Subcutaneous abdominal adipose tissue (tissue), 5 donors: ENCODE measurements around the gene SPDYE2.
"Not testable (repeated sequence)": the region's sequence is repeated elsewhere in the genome, so short reads cannot be mapped to it uniquely, and the experiment has no call there.

Source experiments
- H3K27ac ChIP-seq: one replicate; pipeline ENCODE4 v1.7.0; 2013; ENCODE audit warnings: low read depth, mild to moderate bottlenecking, inconsistent platforms, low read length, moderate library complexity
- H3K27me3 ChIP-seq, 5 donors: one replicate each; pipeline ENCODE4 v1.7.0; 2013; ENCODE audit warnings: low read length in 5 of 5, inconsistent platforms in 1 of 5; ENCODE audit not compliant: control insufficient read depth in 5 of 5, insufficient read depth in 4 of 5
- H3K36me3 ChIP-seq, 5 donors: one replicate each; pipeline ENCODE4 v1.7.0; 2013; ENCODE audit warnings: low read length in 5 of 5; ENCODE audit not compliant: control insufficient read depth in 5 of 5, insufficient read depth in 5 of 5
- H3K4me1 ChIP-seq, 5 donors: one replicate each; pipeline ENCODE4 v1.7.0; 2013; ENCODE audit warnings: low read length in 5 of 5, mild to moderate bottlenecking in 3 of 5, moderate library complexity in 1 of 5; ENCODE audit not compliant: control insufficient read depth in 5 of 5, insufficient read depth in 5 of 5
- H3K4me3 ChIP-seq, 5 donors: one replicate each; pipeline ENCODE4 v1.7.0; 2013; ENCODE audit warnings: low read length in 5 of 5, low read depth in 1 of 5
- H3K9ac ChIP-seq, 5 donors: one replicate each; pipeline ENCODE4 v1.7.0; 2013; ENCODE audit warnings: low read length in 5 of 5, mild to moderate bottlenecking in 4 of 5, moderate library complexity in 3 of 5
- H3K9me3 ChIP-seq, 5 donors: one replicate each; pipeline ENCODE4 v1.7.0; 2013; ENCODE audit warnings: low read length in 5 of 5; ENCODE audit not compliant: control insufficient read depth in 5 of 5
- donor health status: healthy.
- donor health status: healthy.
- donor health status: healthy.
- donor health status: healthy.
- donor health status: healthy.

Gene SPDYE2

GRCh38 chr7:102516951-102517350, 34.1 kb upstream of the SPDYE2 start:
- H3K36me3 ChIP-seq, H3K9me3 ChIP-seq, H3K27me3 ChIP-seq, H3K27ac ChIP-seq, H3K4me1 ChIP-seq, H3K4me3 ChIP-seq, H3K9ac ChIP-seq: not testable (repeated sequence)

DNA sequence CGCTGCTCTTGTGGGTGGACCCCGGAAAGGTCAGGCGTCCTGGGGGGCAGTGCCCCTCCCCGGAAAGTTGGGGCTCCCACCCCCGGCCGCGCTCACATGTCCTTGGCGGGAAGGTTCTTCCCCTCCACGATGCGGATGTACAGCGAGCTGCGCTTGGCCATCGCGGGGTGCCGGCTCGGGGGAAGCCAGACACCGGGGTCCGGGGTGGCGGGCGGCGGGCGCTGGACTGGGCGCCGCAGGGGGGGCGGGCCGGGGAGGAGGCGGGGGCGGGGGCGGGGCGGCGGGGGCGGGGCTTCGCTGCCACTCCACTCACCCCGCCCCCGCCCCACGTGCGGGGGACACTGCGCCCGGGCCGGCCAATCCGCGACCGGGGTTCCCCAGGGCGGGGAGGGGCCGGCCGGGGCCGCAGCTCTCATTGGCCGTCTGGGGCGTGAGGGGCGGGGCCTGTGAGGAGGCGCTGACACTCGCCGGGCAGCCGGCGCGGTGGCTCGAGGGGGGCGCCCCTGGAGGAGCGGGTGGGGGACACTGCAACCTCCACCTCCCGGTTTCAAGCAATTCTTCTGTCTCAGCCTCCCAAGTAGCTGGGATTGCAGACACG, 33.4 kb upstream of the SPDYE2 start, which contains the start of gene RASA4B:
TSS of gene RASA4B (minus strand) at position 228 of the 598 bp plus-strand sequence. CDS start at position 161, 67 bp downstream.
- not testable (repeated sequence) for H3K36me3 ChIP-seq, H3K4me3 ChIP-seq, H3K4me1 ChIP-seq, H3K9ac ChIP-seq, H3K9me3 ChIP-seq, H3K27me3 ChIP-seq, H3K27ac ChIP-seq

DNA sequence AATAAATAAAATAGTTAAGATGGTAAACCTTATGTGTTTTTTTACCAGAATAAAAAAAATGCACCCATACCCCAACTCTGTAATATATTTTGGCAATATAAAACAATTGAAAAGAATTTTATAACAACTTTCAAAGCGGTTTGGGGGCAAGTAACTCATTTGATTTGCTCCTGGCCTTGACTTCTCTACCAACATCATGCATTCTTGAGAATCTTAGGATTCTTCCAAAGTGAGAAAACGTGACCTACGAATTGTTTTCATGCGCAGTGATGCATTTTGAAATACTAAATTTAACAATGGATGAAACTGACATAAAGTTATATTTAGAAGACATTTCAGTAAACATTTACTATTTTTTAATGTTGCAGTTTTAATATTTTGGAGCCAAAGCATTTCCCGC, 30.2 kb upstream of the SPDYE2 start:
- not testable (repeated sequence) for H3K27ac ChIP-seq, H3K9me3 ChIP-seq, H3K4me3 ChIP-seq, H3K9ac ChIP-seq, H3K27me3 ChIP-seq, H3K4me1 ChIP-seq, H3K36me3 ChIP-seq

- not testable (repeated sequence) for H3K27me3 ChIP-seq, H3K9ac ChIP-seq, H3K27ac ChIP-seq, H3K4me3 ChIP-seq, H3K4me1 ChIP-seq, H3K36me3 ChIP-seq, H3K9me3 ChIP-seq
Observed at GRCh38 chr7:102524803-102525202, 26.2 kb upstream of the SPDYE2 start.

DNA sequence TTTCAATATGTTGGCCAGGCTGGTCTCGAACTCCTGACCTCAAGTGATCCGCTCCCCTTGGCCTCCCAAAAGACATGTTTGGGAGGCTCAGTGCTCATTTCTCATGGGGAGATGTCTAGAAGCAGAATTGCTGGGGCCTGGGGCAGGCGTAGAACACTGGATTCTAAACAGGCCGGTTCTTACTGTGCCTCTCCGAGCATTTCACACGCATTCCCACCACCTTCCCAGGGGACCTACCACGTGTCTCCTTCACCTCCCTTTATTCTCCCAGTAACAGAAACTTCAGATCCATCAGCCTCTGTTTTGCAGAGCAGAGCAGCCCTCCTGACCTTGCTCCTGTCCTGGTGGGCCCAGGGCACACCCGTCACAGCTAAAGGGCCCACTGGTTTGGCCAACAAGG, 23.8 kb upstream of the SPDYE2 start:
- H3K27ac ChIP-seq, H3K4me3 ChIP-seq, H3K4me1 ChIP-seq, H3K9ac ChIP-seq, H3K27me3 ChIP-seq, H3K9me3 ChIP-seq, H3K36me3 ChIP-seq: not testable (repeated sequence)

- not testable (repeated sequence) for H3K27me3 ChIP-seq, H3K4me3 ChIP-seq, H3K27ac ChIP-seq, H3K9me3 ChIP-seq, H3K9ac ChIP-seq, H3K4me1 ChIP-seq, H3K36me3 ChIP-seq
Observed at GRCh38 chr7:102527822-102528793, 22.9 kb upstream of the SPDYE2 start.

DNA sequence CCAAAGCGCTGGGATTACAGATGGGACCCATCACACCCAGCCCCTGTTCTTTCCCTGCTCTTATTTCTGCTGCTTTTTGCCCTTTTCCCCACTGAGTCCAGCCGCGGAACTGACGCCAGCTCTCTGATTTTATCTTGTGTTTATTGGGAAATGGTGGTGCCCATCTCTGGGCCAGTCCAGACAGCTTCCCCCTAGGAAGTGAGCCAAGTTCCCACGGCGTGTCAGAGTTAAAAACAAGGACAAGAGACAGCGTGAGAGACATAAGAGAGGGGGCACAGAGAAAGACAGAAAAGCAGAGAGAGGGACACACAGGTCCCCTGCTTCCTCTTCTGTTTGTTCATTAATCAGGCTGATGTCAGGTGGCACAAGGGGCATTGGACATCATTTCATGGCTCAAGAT, 19.4 kb upstream of the SPDYE2 start:
- not testable (repeated sequence) for H3K36me3 ChIP-seq, H3K27me3 ChIP-seq, H3K9ac ChIP-seq, H3K9me3 ChIP-seq, H3K4me1 ChIP-seq, H3K27ac ChIP-seq, H3K4me3 ChIP-seq

- H3K27ac ChIP-seq, H3K9me3 ChIP-seq, H3K4me1 ChIP-seq, H3K9ac ChIP-seq, H3K27me3 ChIP-seq, H3K36me3 ChIP-seq, H3K4me3 ChIP-seq: not testable (repeated sequence)
Observed at GRCh38 chr7:102532127-102532526, 18.9 kb upstream of the SPDYE2 start.

DNA sequence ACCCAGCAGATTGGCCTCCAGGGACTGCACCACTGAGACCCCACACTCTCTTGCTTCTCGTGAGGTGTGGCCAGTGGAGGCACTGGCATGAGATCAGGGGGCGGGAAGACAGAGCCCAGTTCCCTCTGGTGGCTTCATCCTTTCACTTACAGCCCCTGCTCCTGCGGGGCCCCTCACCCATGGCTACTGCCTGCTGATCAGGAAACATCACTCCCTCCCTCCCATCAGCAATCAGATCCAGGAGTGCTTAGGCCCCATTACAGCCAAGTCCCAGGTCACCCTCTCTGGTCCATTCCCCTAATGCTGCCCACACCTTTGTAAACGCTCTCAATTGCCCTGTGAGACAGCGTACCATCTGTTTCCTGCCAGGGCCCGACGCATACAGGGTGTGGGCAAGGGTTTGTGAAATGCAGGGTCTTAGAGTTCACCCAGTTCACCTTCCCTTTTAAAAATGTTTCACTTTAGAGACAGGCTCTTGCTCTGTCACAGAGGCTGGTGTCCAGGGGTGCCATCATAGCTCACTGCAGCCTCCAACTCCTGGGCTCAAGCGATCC, 15.9 kb upstream of the SPDYE2 start:
- H3K27ac ChIP-seq, H3K9me3 ChIP-seq, H3K4me3 ChIP-seq, H3K36me3 ChIP-seq, H3K9ac ChIP-seq, H3K27me3 ChIP-seq, H3K4me1 ChIP-seq: not testable (repeated sequence)

DNA sequence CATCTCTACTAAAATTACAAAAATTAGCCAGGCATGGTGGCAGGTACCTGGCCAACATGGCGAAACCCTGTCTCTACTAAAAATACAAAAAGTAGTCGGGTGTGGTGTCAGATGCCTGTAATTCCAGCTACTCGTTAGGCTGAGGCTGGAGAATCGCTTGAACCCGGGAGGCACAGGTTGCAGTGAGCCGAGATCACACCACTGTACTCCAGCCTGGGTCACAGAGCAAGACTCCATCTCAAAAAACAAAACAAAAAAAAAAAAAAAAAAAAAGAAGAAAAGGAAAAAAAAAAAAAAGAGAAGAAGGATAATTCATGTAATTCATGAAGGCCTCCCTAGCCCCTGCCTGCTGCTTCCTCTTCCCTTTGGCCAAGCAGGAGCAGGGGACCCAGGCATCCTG, 10.4 kb upstream of the SPDYE2 start:
- not testable (repeated sequence) for H3K27ac ChIP-seq, H3K9ac ChIP-seq, H3K9me3 ChIP-seq, H3K36me3 ChIP-seq, H3K4me3 ChIP-seq, H3K4me1 ChIP-seq, H3K27me3 ChIP-seq
